Measurements from ENCODE around the gene EML2. TPM values are rescaled to one million over a fixed set of nuclear protein-coding genes. Genes with fewer than 3 reads are reported as not detected.
"Not testable (repeated sequence)": the region's sequence is repeated elsewhere in the genome, so short reads cannot be mapped to it uniquely, and the experiment has no call there.

EML2 gene
- polyA plus RNA-seq, 4 donors = 17.7 to 30.8 (median 23.5) TPM

DNA sequence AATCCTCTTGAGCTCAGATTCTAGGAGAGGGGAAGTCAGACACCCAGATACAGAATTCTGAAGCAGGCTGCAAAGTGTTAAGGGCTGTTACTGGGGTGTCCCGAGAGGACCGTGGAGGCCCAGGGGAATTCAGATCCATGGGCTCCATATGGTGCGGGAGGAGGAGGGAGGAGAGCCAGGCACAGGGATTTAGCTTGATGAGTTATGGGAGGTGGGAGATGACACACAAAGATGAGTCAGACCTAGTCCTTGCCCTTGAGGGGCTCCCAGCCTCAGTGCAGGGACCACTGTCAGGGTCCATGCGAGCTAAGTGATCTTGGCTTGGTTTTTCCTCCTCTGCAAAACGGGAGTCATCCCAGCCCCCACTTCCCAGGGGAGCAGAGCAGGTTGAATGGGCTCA, 14.4 kb upstream of the EML2 start:
- DNase-seq (ENCODE audit: low read depth in 4 of 4, low spot score in 2 of 4) = no peak

DNA sequence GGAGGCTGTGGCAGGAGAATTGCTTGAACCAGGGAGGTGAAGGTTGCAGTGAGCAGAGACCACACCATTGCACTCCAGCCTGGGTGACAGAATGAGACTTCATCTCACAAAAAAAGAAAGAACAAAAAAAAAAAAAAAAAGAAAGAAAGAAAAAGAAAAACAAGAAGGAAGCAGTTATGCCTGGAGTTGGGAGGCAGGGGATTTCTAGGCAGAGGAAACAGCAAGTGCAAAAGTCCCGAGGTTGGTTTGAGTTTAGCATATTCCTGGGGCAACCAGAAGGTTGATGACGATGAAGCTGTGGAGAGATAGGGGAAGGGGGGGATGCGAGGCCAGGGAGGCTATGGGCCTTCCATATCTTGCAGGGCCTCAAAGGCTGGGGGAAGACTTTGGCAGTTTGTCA, 11.5 kb upstream of the EML2 start:
- DNase-seq (ENCODE audit: low read depth in 4 of 4, low spot score in 2 of 4) = no peak

DNA sequence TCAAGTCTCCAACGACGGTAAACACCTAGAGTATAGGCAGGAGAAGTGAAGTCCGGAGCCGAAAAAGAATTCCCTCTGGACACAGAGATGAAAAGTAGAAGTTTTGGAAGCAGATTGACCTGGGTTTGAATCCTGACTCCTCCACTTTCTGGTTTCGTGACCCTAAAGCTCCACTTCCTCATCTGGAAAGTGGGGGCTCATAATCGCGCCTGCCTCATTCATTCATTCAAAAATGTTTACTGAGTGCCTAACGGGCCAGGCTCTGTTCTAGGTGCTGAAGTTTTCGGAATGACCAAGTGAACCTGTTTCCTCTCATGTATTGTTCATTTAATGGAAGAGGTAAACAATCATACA, 7.1 kb upstream of the EML2 start:
- DNase-seq (ENCODE audit: low read depth in 4 of 4, low spot score in 2 of 4) = no peak

GRCh38 chr19:45645631-45646344, 6.6 kb upstream of the EML2 start:
- DNase-seq (ENCODE audit: low read depth in 4 of 4, low spot score in 2 of 4) = peak in 1 of 4 donors; percentile 69

GRCh38 chr19:45645068-45645630, 6.0 kb upstream of the EML2 start:
- DNase-seq (ENCODE audit: low read depth in 4 of 4, low spot score in 2 of 4) = no peak

- DNase-seq (ENCODE audit: low read depth in 4 of 4, low spot score in 2 of 4) = no peak
Observed at GRCh38 chr19:45643927-45644771, 5.0 kb upstream of the EML2 start.

- no peak for DNase-seq (ENCODE audit: low read depth in 4 of 4, low spot score in 2 of 4)
Observed at GRCh38 chr19:45643024-45643926, 4.1 kb upstream of the EML2 start.

DNA sequence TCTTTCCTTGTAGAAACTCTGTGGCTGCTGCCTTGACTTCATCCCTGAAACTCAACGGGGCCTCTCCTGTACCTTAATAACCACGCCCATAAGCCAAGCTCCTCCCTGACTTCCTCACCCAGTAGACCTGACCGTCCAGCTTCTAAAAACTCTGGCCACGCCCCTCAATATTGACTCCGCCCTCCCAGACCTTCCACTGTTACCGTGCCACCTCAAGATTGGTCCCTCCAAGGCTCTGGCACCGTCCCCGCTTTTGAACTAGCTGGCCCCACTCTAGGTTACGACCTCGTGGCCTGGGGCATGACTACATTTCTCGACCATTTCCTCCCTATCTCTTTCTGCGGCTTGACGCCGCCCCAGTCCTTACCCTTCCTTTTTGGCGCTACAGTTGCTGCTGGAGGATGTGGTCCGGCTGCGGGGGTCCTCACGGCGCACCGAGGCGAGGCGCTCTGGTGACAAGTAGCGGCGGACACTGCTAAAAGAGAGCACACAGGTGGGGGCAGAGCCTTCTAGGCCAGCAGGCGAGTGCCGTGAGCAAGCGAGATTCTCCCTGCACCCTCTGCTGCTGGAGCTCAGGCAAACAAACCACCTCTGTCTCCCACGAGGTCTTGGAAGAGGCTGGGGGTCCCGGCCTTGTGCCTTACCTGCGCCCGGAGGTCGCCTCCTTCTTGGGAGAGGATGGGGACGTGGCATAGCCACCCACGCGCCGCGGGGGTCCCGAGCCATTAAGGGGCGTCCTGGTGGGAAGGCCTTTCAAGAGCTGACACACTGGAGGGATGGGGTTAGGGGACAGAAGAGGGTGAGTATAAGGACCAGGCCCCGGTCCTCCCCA, 2.3 kb upstream of the EML2 start:
- peak in 1 of 4 donors; percentile 57 for DNase-seq (ENCODE audit: low read depth in 4 of 4, low spot score in 2 of 4)

DNA sequence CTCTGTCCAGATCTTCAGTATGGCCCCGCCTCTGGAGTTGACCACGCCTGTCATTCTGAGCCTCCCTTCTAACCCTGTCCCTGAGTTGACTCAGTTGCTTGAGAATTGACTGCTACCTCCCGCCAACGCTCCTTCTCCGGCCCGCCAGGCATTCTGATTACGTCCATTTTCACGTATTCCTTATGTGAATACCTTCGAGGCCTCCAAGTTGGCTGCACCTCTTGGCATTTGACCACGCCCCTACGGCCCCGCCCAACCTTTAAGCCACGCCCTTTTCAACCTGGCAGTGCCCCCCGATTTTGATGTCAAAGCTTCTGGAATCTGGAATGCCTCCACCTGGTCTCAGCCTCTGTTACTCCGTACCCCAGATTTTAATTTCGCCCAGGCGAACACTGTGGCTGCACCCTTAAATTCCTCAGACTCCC, 1.7 kb upstream of the EML2 start:
- DNase-seq (ENCODE audit: low read depth in 4 of 4, low spot score in 2 of 4) = no peak

- no peak for DNase-seq (ENCODE audit: low read depth in 4 of 4, low spot score in 2 of 4)
Observed at GRCh38 chr19:45637890-45638667, 1.1 kb downstream of the EML2 start.

GRCh38 chr19:45636902-45637301, 2.3 kb downstream of the EML2 start:
- no peak for DNase-seq (ENCODE audit: low read depth in 4 of 4, low spot score in 2 of 4)

DNA sequence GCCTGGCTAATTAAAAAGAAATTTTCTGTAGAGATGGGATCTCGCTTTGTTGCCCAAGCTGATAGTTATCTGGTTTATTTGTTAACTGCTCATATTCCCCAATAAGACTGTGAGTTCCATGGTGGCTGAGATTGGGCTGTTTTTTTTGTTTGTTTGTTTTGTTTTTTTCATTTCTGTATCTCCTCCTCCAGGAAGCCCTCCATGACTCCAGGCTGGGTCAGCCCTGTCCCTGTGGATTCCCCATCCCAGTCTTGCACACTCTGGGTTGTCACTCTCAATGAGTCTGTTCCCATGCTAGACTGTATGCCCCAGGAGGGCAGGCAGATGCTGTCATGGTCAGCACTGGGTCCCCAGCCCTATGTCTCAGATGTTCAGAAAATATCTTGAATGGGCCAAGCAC, 2.9 kb downstream of the EML2 start:
- no peak for DNase-seq (ENCODE audit: low read depth in 4 of 4, low spot score in 2 of 4)

- DNase-seq (ENCODE audit: low read depth in 4 of 4, low spot score in 2 of 4) = no peak
Observed at GRCh38 chr19:45632468-45633196, 6.6 kb downstream of the EML2 start.

GRCh38 chr19:45630463-45630862, 8.7 kb downstream of the EML2 start:
- DNase-seq (ENCODE audit: low read depth in 4 of 4, low spot score in 2 of 4) = no peak

DNA sequence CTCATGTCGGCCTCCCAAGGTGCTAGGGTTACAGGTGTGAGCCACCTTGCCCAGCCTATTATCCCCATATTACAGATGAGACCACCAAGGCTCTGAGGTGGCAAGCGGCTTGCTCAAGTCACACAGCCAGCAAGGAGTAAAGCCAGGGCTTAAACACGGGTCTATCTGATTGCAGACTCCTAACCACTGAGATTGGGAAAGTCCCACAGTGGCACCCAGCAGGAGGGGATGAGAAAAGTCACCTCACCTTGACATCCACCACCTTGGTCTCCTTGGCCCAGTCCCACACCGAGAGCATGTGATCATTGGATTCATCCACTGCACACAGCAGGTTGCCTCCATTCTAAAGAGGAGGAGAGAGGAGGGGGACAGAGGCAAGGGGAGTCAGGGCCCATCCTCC, 9.5 kb downstream of the EML2 start:
- DNase-seq (ENCODE audit: low read depth in 4 of 4, low spot score in 2 of 4) = no peak

DNA sequence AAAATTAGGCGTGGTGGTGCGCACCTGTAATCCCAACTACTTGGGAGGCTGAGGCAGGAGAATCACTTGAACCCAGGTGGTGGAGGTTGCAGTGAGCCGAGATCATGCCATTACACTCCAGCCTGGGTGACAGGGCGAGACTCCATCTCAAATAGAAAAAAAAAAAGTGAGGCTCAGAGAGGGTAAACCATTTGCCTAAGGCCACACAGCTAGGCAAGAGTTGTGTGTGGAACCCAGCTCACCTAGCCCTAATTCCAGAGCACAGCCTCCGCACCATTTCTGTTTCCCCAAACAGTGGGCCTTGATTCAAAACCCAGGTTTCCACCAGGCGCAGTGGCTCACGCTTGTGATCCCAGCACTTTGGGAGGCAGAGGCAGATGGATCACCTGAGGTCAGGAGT, 11.0 kb downstream of the EML2 start:
- DNase-seq (ENCODE audit: low read depth in 4 of 4, low spot score in 2 of 4) = not testable (repeated sequence)

GRCh38 chr19:45623984-45624383, 15.2 kb downstream of the EML2 start:
- DNase-seq (ENCODE audit: low read depth in 4 of 4, low spot score in 2 of 4) = no peak

- DNase-seq (ENCODE audit: low read depth in 4 of 4, low spot score in 2 of 4) = no peak
Observed at GRCh38 chr19:45621976-45622503, 17.2 kb downstream of the EML2 start.

Measured in left renal cortex interstitium (tissue), 4 donors.